ENCODE results near the gene TMEM79.
A peak's percentile ranks its signal among the peaks of the same experiment; 100 is the strongest.
"Not testable (repeated sequence)": the region's sequence is repeated elsewhere in the genome, so short reads cannot be mapped to it uniquely, and the experiment has no call there.

Gene TMEM79

GRCh38 chr1:156310962-156311361, 26.8 kb downstream of the TMEM79 start:
- no peak for DNase-seq

GRCh38 chr1:156316909-156317308, 32.8 kb downstream of the TMEM79 start:
- no peak for DNase-seq

- no peak for DNase-seq
These were observed 35.5 kb downstream of the TMEM79 start for GRCh38 chr1:156319664-156320063.

- no peak for DNase-seq
These were observed 36.4 kb downstream of the TMEM79 start for GRCh38 chr1:156320560-156320959.

- not testable (repeated sequence) for DNase-seq
These were observed 39.1 kb downstream of the TMEM79 start for GRCh38 chr1:156323179-156323578.

GRCh38 chr1:156336242-156336641, 52.1 kb downstream of the TMEM79 start:
- no peak for DNase-seq

DNA sequence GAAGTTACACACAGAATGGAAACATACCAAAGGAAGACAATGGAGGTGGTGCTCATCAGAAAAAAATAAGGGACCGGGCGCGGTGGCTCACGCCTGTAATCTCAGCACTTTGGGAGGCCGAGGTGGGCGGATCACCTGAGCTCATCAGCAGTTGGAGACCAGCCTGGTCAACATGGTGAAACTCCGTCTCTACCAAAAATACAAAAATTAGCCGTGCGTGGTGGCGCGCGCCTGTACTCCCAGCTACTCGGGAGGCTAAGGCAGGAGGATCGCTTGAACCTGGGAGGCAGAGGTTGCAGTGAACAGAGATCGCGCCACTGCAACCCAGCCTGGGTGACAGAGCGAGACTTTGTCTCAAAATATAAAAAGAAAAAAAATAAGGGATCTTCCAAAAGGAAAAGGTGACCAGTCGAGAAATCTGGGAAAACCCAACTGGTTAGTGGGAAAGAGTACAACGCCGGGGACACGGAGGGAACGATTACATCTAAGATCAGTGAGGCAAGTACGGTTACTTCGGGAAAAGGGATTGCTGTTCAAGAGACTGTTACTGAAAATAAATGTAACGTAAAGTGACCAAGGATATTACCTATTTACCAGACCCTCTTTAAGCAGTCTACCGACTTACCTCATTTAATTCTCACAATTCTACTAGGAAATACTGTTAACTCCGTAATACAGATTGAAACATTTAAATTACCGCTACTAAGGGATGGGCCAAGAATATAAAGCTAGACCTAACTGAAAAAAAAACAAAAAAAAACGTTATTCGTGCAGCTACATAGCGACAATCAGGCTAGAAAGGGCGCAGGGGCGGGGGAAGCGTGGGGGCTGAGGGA, 53.1 kb downstream of the TMEM79 start:
- DNase-seq, result no peak

GRCh38 chr1:156337888-156338179, 53.7 kb downstream of the TMEM79 start:
- DNase-seq, result peak; percentile 39

DNA sequence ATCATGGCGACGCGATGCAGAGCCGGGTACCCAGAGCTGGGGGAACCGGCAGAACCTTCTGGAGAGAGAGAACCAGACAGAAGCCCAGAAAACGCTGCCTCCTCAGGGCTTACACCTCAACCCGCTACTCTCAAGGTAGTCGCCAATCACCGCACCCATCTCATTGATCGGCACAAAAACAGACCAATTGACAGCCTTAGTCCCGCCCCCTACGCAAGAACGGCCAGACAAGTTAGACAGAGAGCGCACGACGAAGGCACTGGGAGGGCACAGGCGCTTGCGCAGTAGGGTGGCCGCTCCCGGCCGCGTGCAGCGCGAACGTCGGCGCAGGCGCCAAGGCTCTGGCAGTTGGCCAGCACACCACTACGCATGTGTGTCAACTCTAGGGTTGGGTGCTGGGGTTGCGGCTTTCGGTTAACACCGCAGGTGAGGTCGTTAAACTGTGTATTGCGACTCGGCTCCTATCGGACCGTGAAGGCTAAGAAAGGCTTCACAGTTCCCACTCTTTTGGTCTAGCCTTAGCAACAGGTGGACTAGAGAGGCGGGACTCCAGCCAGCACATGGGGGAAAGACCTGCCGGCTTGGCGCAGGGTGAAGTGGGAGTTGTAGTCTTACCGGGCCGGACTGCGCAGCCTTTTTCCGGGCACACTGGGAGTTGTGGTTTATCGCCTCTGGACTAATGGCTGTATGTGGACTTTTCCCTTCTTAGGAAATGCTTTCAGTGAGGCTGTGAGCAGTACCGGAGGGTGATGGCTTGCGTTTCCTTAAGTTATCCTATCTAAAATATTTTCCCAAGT, 54.3 kb downstream of the TMEM79 start, which contains the start of the genes CCT3 and TSACC:
TSS of gene CCT3 (minus strand) at position 113 of the 797 bp plus-strand sequence. CDS start at position 5, 108 bp downstream.
TSS of gene TSACC (plus strand) at position 347 of the 797 bp plus-strand sequence. CDS start 1,232 bp downstream, outside the sequence.
- DNase-seq, result peak; percentile 99
